Dendritic cell treated with granulocyte-macrophage colony-stimulating factor and Interleukin-4, amounts not matched to agents 40 ng/mL and 50 ng/mL, for 4 days (primary cell): Measurements from ENCODE around the gene YTHDC1.

Experiments used
- H3K27ac Mint-ChIP-seq: one replicate; pipeline ENCODE4 v1.8.0; 2022; ENCODE audit warnings: mild to moderate bottlenecking, mixed read lengths
- H3K27me3 Mint-ChIP-seq: one replicate; pipeline ENCODE4 v1.8.0; 2022; ENCODE audit warnings: mild to moderate bottlenecking, mixed read lengths
- H3K36me3 Mint-ChIP-seq: one replicate; pipeline ENCODE4 v1.8.0; 2022; ENCODE audit warnings: low read depth, mixed read lengths
- H3K4me1 Mint-ChIP-seq: one replicate; pipeline ENCODE4 v1.8.0; 2022; ENCODE audit warnings: low read depth, mixed read lengths
- H3K4me3 Mint-ChIP-seq: one replicate; pipeline ENCODE4 v1.8.0; 2022; ENCODE audit warnings: mild to moderate bottlenecking, moderate library complexity, mixed read lengths
- H3K9me3 Mint-ChIP-seq: one replicate; pipeline ENCODE4 v1.8.0; 2022; ENCODE audit warnings: mixed read lengths
- intact Hi-C: fragments of 100-400 bp; cut with micrococcal nuclease; formaldehyde crosslinking; loops from one replicate; pipeline ENCODE4 v1.15.0; 2022

Gene YTHDC1

DNA sequence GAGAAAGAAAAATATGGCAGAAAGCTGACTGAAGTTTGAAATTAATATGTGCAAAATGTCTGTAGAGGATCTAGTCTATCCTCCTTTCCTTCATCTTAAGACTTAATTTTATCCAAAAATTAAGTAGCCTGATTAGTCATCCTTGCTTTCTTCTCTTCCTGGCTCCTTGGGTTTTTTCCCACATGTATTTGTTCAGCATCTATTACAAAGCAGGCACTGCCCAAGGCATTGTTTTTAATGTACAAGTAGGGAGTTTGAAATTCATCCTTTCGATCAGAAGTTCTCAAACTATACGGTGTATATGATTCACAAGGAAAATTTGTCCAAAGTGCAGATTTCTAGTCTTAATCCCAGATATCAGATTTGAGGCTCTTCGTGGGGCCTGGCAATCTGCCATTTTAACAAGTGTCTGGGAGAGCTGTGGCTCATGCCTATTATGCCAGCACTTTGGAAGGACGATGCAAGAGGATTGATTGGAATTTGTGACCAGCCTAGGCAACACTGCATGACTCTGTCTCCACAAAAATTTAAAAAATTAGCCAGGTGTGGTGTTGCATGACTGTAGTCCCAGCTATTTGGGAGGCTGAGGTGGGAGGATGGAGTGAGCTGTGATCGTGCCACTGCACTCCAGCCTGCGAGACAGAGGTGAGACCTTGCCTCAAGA lies 19.4 kb upstream of the YTHDC1 start:
- no peak overlapping the region for H3K27ac Mint-ChIP-seq
- H3K36me3 Mint-ChIP-seq: no peaks in the 10 kb centered on the region
- no peak overlapping the region for H3K4me3 Mint-ChIP-seq
- H3K9me3 Mint-ChIP-seq: peaks cover under 1% of the 10 kb centered on the region
- H3K4me1 Mint-ChIP-seq: peaks cover 11% of the 10 kb centered on the region
- H3K27me3 Mint-ChIP-seq: no peaks in the 10 kb centered on the region
- intact Hi-C loops: no loop called here

DNA sequence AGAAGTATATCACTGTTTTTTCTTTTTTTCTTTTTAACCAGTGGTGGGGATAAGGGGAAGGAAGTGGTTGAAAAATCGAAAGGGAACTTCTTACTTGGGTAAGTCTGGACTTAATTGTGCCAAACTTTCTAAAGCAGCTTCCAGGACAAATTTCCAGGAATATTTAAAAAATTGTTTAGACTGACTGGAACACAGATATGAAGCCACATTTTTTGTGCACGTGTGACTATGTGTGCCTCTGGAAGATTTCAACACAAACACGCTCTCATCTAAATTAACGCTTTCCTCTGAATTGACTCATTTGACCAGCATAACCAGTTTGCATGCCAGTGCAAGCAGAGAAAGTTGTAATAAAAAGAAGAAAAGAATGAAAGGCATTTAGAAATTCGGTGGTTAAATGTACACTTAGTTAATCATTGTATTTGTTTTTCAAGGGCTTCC lies 18.8 kb upstream of the YTHDC1 start:
- Mint-ChIP-seq H3K36me3 (no peaks in the 10 kb centered on the region), H3K4me3 (no peak overlapping the region), H3K27ac (no peak overlapping the region), H3K27me3 (no peaks in the 10 kb centered on the region), H3K9me3 (peaks cover 6% of the 10 kb centered on the region), H3K4me1 (peaks cover 11% of the 10 kb centered on the region)
- intact Hi-C loops: no loop called here

DNA sequence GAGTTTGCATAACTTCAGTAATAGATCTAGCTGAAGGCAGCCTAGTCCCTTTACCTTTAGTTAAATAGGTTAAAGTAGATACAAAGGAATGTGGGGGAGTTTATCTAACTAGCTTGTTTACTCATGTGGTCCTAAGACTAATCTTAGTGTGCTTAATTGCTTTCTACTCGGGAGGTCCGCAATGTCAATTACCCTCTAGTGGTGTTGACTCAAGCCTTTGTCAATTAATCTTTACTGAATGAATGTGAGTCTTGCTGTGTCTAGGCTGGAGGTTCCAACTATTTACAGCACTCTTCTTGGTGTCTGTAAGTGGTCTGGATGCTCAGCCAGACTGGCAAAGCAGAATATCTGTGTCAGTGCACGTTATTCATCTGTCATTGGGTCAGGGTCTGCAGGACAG lies 17.9 kb upstream of the YTHDC1 start:
- H3K27me3 Mint-ChIP-seq: no peaks in the 10 kb centered on the region
- intact Hi-C loops: no loop called here
- H3K4me3 Mint-ChIP-seq: no peak overlapping the region
- no peak overlapping the region for H3K27ac Mint-ChIP-seq
- peaks cover 7% of the 10 kb centered on the region for H3K4me1 Mint-ChIP-seq
- H3K9me3 Mint-ChIP-seq: peaks cover 10% of the 10 kb centered on the region
- no peaks in the 10 kb centered on the region for H3K36me3 Mint-ChIP-seq

DNA sequence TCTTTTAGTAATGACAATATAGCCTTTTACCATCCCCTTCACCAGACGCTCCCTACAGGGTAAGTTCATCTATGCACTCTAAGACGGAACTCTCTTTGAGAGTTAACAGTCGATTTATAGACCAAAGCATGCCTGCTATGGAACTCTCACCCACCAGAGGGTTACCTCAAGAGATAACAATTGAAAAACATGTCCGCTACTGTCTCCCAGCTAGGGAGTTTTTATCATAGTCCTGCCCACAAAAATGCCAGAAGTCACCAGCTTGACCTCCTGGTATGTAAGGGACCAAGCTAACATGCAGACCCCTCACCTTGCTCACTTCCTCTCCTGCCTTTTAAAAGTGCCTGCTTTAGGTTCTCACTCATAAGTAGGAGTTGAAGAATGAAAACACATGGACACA lies 16.7 kb upstream of the YTHDC1 start:
- peaks cover 10% of the 10 kb centered on the region for H3K9me3 Mint-ChIP-seq
- H3K27ac Mint-ChIP-seq: no peak overlapping the region
- peaks cover 7% of the 10 kb centered on the region for H3K4me1 Mint-ChIP-seq
- no peak overlapping the region for H3K4me3 Mint-ChIP-seq
- H3K27me3 Mint-ChIP-seq: no peaks in the 10 kb centered on the region
- no peaks in the 10 kb centered on the region for H3K36me3 Mint-ChIP-seq
- intact Hi-C loops: no loop called here

DNA sequence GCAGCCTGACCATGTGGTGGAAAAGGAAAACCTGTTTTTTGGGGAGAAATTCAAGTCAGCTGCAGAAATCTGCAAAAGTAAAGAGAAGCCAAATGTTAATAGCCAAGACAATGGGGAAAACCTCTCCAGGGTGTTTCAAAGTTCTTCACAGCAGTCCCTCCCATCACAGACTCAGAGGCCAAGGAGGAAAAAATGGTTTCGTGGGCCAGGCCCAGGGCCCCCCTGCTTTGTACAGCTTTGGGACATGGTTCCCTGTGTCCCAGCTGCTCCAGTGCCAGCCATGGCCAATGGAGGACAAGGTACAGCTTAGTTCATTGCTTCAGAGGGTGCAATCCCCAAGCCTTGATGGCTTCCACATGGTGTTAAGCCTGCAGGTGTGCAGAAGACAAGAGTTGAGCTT lies 15.2 kb upstream of the YTHDC1 start:
- peaks cover 7% of the 10 kb centered on the region for H3K4me1 Mint-ChIP-seq
- intact Hi-C loops: no loop called here

DNA sequence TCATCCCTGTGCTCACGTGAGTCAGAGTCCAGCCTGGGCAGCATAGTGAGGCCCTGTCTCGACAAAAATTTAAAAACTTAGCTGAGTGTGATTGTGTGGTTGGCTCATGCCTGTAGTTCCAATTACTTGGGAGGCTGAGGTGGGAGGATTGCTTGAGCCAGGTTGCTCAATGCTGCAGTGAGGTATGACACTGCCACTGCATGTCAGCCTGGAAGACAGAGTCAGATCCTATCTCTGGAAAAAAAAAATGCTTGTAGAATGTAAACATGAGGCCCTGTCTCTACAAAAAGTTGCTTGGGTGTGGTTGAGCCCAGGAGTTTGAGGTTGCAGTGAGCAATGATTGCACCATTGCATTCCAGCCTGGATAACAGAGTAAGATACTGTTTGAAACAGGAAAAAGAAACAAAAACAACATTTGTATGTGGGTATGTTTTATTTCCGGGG lies 11.3 kb upstream of the YTHDC1 start:
- Mint-ChIP-seq H3K27ac (no peak overlapping the region), H3K9me3 (peaks cover 10% of the 10 kb centered on the region), H3K27me3 (peaks cover 1% of the 10 kb centered on the region), H3K36me3 (no peaks in the 10 kb centered on the region), H3K4me1 (no peaks in the 10 kb centered on the region), H3K4me3 (no peak overlapping the region)
- intact Hi-C loops: no loop called here

More for the DNA sequence above, 15.2 kb upstream of the YTHDC1 start:
- Mint-ChIP-seq H3K36me3 (no peaks in the 10 kb centered on the region), H3K27me3 (no peaks in the 10 kb centered on the region), H3K4me3 (no peak overlapping the region), H3K27ac (no peak overlapping the region), H3K9me3 (peaks cover 10% of the 10 kb centered on the region)

DNA sequence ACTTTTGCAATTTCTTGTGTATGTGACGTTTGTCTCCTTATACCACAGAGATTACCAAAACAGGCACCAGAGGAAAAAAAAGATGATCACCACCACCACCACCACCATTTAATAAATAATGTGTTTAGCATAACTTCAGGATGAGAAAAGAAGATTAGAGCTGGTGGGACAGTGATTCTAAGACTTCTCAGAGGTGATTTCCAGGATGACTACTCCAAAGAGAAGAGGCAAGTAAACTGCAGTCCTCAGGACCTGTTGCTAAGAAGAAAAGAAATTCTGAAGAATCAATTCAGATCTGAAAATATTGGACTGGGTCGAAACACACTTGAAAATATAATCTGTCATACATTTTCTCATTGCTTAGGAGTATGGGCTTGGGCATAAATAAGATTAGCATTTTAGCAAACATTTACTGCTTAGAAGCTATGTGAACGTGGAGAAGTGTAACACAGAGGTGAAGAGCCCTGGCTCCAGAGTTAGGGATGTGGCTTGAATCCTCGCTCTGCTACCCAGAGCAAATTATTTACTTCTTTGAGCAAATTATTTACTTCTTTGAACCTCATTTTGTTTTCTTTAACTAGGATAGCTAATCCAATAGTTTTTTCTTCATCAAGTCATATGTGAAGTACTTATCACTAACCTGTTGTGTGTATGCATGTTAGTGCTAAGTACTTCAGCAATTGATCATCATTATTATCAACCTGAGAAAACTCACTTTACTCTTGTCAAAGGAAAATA lies 10.5 kb upstream of the YTHDC1 start:
- Mint-ChIP-seq H3K9me3 (peaks cover 10% of the 10 kb centered on the region), H3K27me3 (peaks cover 5% of the 10 kb centered on the region), H3K4me1 (no peaks in the 10 kb centered on the region), H3K4me3 (no peak overlapping the region), H3K36me3 (no peaks in the 10 kb centered on the region), H3K27ac (no peak overlapping the region)
- intact Hi-C loops: no loop called here

DNA sequence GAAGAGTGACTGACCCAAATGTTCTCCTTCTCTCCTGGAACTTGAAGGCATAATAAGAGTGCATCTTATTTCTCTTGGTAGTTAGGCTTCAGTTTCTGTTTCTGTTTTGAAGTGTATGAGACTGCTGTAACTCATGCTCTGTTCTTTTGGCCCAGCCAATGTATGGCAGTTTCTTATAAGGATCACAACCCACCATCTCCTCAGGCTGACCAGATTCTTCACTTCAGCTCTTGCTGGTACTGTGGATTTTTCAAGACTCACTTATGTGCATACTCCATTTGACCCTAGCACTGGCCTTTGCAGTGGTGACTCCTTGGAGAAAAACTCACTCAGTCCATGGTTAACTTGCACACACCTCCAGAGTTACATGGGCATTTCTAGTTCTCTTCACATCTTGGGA lies 9.6 kb upstream of the YTHDC1 start:
- no peak overlapping the region for H3K4me3 Mint-ChIP-seq
- peaks cover 9% of the 10 kb centered on the region for H3K27me3 Mint-ChIP-seq
- H3K27ac Mint-ChIP-seq: no peak overlapping the region
- no peaks in the 10 kb centered on the region for H3K36me3 Mint-ChIP-seq
- no peaks in the 10 kb centered on the region for H3K4me1 Mint-ChIP-seq
- intact Hi-C loops: no loop called here
- peaks cover 10% of the 10 kb centered on the region for H3K9me3 Mint-ChIP-seq

DNA sequence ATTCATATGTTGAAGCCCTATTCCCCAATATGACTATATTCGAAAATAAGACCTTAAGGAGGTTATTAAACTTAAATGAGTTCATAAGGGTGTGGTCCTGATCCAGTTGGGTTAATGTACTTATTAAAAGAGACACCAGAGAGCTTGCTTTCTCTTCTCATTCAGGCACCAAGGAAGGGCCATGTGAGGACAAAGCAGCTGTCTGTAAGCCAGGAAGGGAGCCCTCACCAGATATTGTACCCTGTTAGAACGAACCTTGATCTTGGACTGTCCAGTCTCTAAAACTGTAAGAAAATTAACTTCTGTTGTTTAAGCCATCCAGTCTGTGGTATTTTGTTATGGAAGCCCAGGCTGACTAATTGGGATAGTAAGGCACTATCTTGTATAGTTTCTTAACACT lies 9.1 kb upstream of the YTHDC1 start:
- H3K9me3 Mint-ChIP-seq: peaks cover 7% of the 10 kb centered on the region
- H3K27me3 Mint-ChIP-seq: peaks cover 10% of the 10 kb centered on the region
- H3K4me3 Mint-ChIP-seq: no peak overlapping the region
- no peaks in the 10 kb centered on the region for H3K36me3 Mint-ChIP-seq
- no peaks in the 10 kb centered on the region for H3K4me1 Mint-ChIP-seq
- no peak overlapping the region for H3K27ac Mint-ChIP-seq
- intact Hi-C loops: no loop called here

DNA sequence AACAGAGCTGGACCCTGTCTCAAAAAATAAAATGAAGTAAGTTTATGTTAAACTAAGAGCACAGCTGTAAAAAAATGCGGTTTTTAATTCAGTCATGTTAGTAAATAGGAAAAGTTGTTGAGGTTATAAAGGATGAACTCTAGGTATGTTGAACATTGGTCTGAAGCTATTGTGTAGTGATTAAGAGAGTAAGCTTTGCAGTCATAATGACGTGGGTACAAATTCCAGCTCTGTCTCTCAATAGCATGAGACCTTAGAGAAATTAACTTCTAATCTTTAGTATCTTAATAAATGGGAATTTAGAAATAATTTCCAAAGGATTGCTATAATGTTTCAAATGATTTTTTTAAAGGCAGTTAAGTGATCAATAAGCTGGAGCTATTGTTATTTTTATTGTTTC lies 2.9 kb upstream of the YTHDC1 start:
- H3K27me3 Mint-ChIP-seq: peaks cover 15% of the 10 kb centered on the region
- no peak overlapping the region for H3K4me3 Mint-ChIP-seq
- H3K4me1 Mint-ChIP-seq: peaks cover 6% of the 10 kb centered on the region
- no peaks in the 10 kb centered on the region for H3K9me3 Mint-ChIP-seq
- intact Hi-C loops: no loop called here
- no peak overlapping the region for H3K27ac Mint-ChIP-seq
- peaks cover 18% of the 10 kb centered on the region for H3K36me3 Mint-ChIP-seq

DNA sequence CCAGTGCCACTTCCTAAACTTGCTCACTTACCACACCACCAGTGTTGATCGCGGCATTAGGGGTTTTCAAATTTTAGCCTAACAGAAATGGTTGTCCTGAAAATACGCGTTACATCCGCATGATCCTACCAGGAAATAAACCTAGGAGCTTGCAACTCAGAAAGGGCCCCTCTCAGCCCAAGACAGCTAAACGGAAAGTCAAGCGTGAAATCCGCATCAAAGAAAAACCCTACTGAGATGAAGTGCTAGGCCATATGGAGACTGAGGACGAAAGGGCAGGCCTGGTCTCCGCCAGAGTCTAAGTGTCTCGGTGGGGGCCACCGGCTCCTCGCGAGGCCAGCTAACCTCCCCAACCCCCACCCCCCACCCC lies 626 bp downstream of the YTHDC1 start:
- peak overlapping the region; percentile 93 for H3K4me3 Mint-ChIP-seq
- peaks cover 28% of the 10 kb centered on the region for H3K4me1 Mint-ChIP-seq

DNA sequence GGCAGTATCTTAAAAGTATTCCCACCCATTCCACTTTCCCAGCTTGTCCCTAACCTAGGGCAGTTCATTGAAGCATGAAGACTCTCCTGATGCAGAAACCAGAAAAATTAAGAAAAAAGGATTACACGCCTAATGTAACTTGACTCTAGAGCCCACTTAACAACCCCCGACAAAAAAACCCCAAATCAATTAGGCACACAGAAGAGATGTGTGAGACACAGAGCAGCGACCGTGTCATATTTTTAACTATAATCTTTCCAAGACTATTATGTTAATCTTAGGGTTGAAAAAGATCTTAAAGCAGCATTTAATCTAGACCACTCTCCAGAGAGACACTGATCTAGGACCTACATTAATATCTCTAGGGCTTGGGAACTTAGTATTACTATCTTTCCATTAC lies 1.3 kb downstream of the YTHDC1 start:
- Mint-ChIP-seq H3K9me3 (no peaks in the 10 kb centered on the region), H3K36me3 (peaks cover 18% of the 10 kb centered on the region), H3K27me3 (peaks cover 5% of the 10 kb centered on the region), H3K4me1 (peaks cover 31% of the 10 kb centered on the region), H3K4me3 (peak overlapping the region; percentile 93), H3K27ac (peak overlapping the region; percentile 97)
- intact Hi-C loops: loop anchor here (10.0 kb wide), 2 partner anchors 654 to 804 kb away; partner anchors contain the start of gene CENPC

More for the DNA sequence above, 626 bp downstream of the YTHDC1 start:
- Mint-ChIP-seq H3K9me3 (no peaks in the 10 kb centered on the region), H3K36me3 (peaks cover 18% of the 10 kb centered on the region), H3K27me3 (peaks cover 6% of the 10 kb centered on the region), H3K27ac (peak overlapping the region; percentile 97)
- intact Hi-C loops: loop anchor here (10.0 kb wide), 2 partner anchors 654 to 804 kb away; partner anchors contain the start of gene CENPC

DNA sequence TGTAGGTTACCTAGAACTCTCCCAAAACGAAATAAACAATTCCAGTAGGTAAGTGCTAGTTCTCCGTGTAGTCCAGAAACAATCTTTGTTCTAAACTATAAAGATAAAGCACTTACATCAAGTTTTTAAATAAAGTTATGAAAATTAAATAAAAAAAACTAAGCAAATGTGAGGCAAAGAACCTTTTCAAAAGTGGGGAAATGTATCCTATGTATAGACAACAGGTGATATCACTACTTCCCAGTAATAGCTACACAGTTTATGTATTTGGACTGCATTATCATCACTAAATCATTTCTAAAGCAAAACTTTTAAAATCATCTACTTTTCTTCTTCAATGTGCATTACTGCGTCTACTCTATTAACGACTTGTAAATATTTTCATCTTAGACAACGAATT lies 2.0 kb downstream of the YTHDC1 start:
- Mint-ChIP-seq H3K9me3 (no peaks in the 10 kb centered on the region), H3K4me1 (peaks cover 31% of the 10 kb centered on the region), H3K36me3 (peaks cover 18% of the 10 kb centered on the region), H3K27ac (no peak overlapping the region), H3K27me3 (peaks cover 5% of the 10 kb centered on the region), H3K4me3 (peak overlapping the region; percentile 93)
- intact Hi-C loops: loop anchor here (10.0 kb wide), 2 partner anchors 653 to 803 kb away; partner anchors contain the start of gene CENPC

DNA sequence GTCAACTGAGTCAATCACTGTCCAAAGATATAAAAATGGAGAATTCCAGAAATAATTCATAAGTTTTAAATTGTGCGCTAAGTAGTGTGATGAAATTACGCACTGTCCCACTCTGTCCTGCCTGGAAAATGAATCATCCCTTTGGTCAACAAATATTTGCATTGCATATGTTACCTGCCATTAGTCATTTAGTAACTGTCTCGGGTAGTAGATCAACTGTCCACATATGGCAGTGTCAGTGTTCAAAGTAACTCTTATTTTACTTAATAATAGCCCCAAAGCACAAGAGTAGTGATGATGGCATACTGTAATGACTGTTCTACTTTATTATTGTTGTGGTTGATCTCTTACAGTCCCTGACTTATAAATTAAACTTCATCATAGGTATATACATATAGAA lies 3.4 kb downstream of the YTHDC1 start:
- Mint-ChIP-seq H3K27me3 (no peaks in the 10 kb centered on the region), H3K4me1 (peaks cover 38% of the 10 kb centered on the region), H3K4me3 (no peak overlapping the region), H3K36me3 (peaks cover 24% of the 10 kb centered on the region), H3K27ac (no peak overlapping the region), H3K9me3 (no peaks in the 10 kb centered on the region)
- intact Hi-C loops: loop anchor here (10.0 kb wide), 2 partner anchors 652 to 802 kb away; partner anchors contain the start of gene CENPC
